GM23338 (cell line): ENCODE measurements around the gene PCDHGA5. TPM values are rescaled to one million over a fixed set of nuclear protein-coding genes. Genes with fewer than 3 reads are reported as not detected.

Experiments
- ATAC-seq: fragments of 200-7000 bp; cut with Tn5 transposase; 3 replicates; pipeline ENCODE4 v1.9.1; 2020
- DNase-seq: peaks from one replicate; pipeline ENCODE4 v3.0.0-alpha.2; 2015; ENCODE audit warnings: low spot score
- H2AFZ ChIP-seq: fragments of 200-600 bp; sonication (generic); 2 replicates; pipeline ENCODE4 v1.8.0; 2016; ENCODE audit warnings: antibody characterized with exemption, mild to moderate bottlenecking, moderate library complexity
- H3F3A ChIP-seq: fragments of 200-600 bp; sonication (generic); replicated peaks from 2 replicates; pipeline ENCODE4 v1.8.0; 2017; ENCODE audit warnings: antibody characterized with exemption, mixed run types, low read depth
- H3K27ac ChIP-seq: fragments of 200-600 bp; sonication (generic); 2 replicates; pipeline ENCODE4 v1.6.1; 2016; ENCODE audit warnings: low read depth
- H3K27me3 ChIP-seq: fragments of 200-600 bp; sonication (generic); 2 replicates; pipeline ENCODE4 v1.8.0; 2016; ENCODE audit warnings: mild to moderate bottlenecking, mixed run types, moderate library complexity; ENCODE audit not compliant: insufficient read depth
- H3K36me3 ChIP-seq: fragments of 200-600 bp; sonication (generic); 2 replicates; pipeline ENCODE4 v1.8.0; 2016; ENCODE audit warnings: mild to moderate bottlenecking; ENCODE audit not compliant: insufficient read depth
- H3K4me1 ChIP-seq: fragments of 200-600 bp; sonication (generic); 2 replicates; pipeline ENCODE4 v1.8.0; 2016; ENCODE audit warnings: mild to moderate bottlenecking, moderate library complexity; ENCODE audit not compliant: insufficient read depth
- H3K4me2 ChIP-seq: fragments of 200-600 bp; sonication (generic); 2 replicates; pipeline ENCODE4 v1.7.1; 2017; ENCODE audit warnings: mixed run types
- H3K4me3 ChIP-seq: fragments of 200-600 bp; sonication (generic); 2 replicates; pipeline ENCODE4 v1.6.1; 2016; ENCODE audit warnings: mixed run types
- H3K79me2 ChIP-seq: fragments of 200-600 bp; sonication (generic); replicated peaks from 2 replicates; pipeline ENCODE4 v1.8.0; 2017; ENCODE audit warnings: mild to moderate bottlenecking; ENCODE audit not compliant: insufficient read depth
- H3K9me2 ChIP-seq: fragments of 200-600 bp; sonication (generic); 2 replicates; pipeline ENCODE4 v1.8.0; 2017; ENCODE audit not compliant: insufficient read depth
- H4K20me1 ChIP-seq: fragments of 200-600 bp; sonication (generic); replicated peaks from 2 replicates; pipeline ENCODE4 v1.8.0; 2017; ENCODE audit warnings: mild to moderate bottlenecking; ENCODE audit not compliant: insufficient read depth
- H3K27ac Mint-ChIP-seq: 2 replicates; pipeline ENCODE4 v1.8.0; 2020; ENCODE audit warnings: inconsistent platforms, mild to moderate bottlenecking, moderate library complexity, mixed read lengths
- H3K27me3 Mint-ChIP-seq: 3 replicates; pipeline ENCODE4 v1.8.0; 2022; ENCODE audit warnings: low read depth, mild to moderate bottlenecking, moderate library complexity, mixed read lengths, inconsistent platforms; ENCODE audit not compliant: insufficient read depth, poor library complexity
- H3K36me3 Mint-ChIP-seq: 3 replicates; pipeline ENCODE4 v1.8.0; 2021; ENCODE audit warnings: low read depth, mild to moderate bottlenecking, inconsistent platforms, moderate library complexity, mixed read lengths
- H3K4me1 Mint-ChIP-seq: 3 replicates; pipeline ENCODE4 v1.8.0; 2020; ENCODE audit warnings: mild to moderate bottlenecking, inconsistent platforms, mixed read lengths
- H3K4me3 Mint-ChIP-seq: 3 replicates; pipeline ENCODE4 v1.8.0; 2021; ENCODE audit warnings: moderate library complexity, mild to moderate bottlenecking, inconsistent platforms, mixed read lengths
- H3K9me3 Mint-ChIP-seq: 3 replicates; pipeline ENCODE4 v1.8.0; 2020; ENCODE audit warnings: moderate library complexity, mild to moderate bottlenecking, inconsistent platforms, mixed read lengths
- JUNB ChIP-seq: IDR thresholded peaks from one replicate; pipeline ENCODE4 v1.6.1; 2016; ENCODE audit warnings: antibody characterized with exemption; ENCODE audit not compliant: unreplicated experiment
- NANOG ChIP-seq: IDR thresholded peaks from 2 replicates; pipeline ENCODE4 v1.6.1; 2016; ENCODE audit warnings: antibody characterized with exemption, borderline replicate concordance
- STAT1 ChIP-seq: IDR thresholded peaks from one replicate; pipeline ENCODE4 v1.6.1; 2016; ENCODE audit warnings: antibody characterized with exemption; ENCODE audit not compliant: unreplicated experiment
- polyA plus RNA-seq: library from polyadenylated mRNA; unstranded; fragments of >200 nt; fragmentation: Nextera tagmentation; extraction: Ambion mirVana; gene quantifications from 2 replicates; pipeline ENCODE4 v1.2.1, GENCODE V29; 2016
- total RNA-seq: library from RNA; depleted of rRNA; stranded (reverse); fragments of >200 nt; shearing (Covaris generic); gene quantifications from 2 replicates; pipeline ENCODE4 v1.2.3, GENCODE V29; 2014
- TF ChIP-seq, protein P1 (sequence below): IDR thresholded peaks from 2 replicates; pipeline ENCODE4 v1.6.1; 2016; ENCODE audit warnings: antibody characterized with exemption
- TF ChIP-seq, protein P2 (sequence below): fragments of 250-450 bp; sonication (Bioruptor Pico); IDR thresholded peaks from 2 replicates; pipeline ENCODE4 v1.5.0; 2020; ENCODE audit warnings: mild to moderate bottlenecking, moderate library complexity
- TF ChIP-seq, protein P3 (sequence below), 2 experiments: fragments of 200-600 bp in 1 of 2; sonication (generic) in 1 of 2; conservative IDR thresholded peaks; 2 replicates each; pipeline versions ENCODE4 v1.5.1 to v1.6.1; 2016 to 2017; ENCODE audit warnings: antibody characterized with exemption in 2 of 2, low read depth in 2 of 2, mild to moderate bottlenecking in 2 of 2, moderate library complexity in 1 of 2
- TF ChIP-seq, protein P4 (sequence below): IDR thresholded peaks from one replicate; pipeline ENCODE4 v1.6.1; 2018; ENCODE audit warnings: antibody characterized with exemption; ENCODE audit not compliant: unreplicated experiment

Gene PCDHGA5
- total and polyA plus RNA-seq, 2 experiments from 2014 or later = 0.55 to 3.1 TPM

DNA sequence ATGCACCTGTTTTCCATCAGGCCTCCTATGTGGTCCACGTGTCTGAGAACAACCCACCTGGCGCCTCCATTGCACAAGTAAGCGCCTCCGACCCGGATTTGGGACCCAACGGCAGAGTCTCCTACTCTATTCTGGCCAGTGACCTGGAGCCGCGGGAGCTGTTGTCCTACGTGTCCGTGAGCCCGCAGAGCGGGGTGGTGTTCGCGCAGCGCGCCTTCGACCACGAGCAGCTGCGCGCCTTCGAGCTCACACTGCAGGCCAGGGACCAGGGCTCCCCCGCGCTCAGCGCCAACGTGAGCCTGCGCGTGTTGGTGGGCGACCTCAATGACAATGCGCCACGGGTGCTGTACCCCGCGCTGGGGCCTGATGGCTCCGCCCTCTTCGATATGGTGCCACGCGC lies 12.4 kb upstream of the PCDHGA5 start (continued):
- TF ChIP-seq, protein P1, sequence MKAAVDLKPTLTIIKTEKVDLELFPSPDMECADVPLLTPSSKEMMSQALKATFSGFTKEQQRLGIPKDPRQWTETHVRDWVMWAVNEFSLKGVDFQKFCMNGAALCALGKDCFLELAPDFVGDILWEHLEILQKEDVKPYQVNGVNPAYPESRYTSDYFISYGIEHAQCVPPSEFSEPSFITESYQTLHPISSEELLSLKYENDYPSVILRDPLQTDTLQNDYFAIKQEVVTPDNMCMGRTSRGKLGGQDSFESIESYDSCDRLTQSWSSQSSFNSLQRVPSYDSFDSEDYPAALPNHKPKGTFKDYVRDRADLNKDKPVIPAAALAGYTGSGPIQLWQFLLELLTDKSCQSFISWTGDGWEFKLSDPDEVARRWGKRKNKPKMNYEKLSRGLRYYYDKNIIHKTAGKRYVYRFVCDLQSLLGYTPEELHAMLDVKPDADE = no peak
- TF ChIP-seq JUNB (no peak), NANOG (no peak), STAT1 (no peak)
- TF ChIP-seq, protein P2, sequence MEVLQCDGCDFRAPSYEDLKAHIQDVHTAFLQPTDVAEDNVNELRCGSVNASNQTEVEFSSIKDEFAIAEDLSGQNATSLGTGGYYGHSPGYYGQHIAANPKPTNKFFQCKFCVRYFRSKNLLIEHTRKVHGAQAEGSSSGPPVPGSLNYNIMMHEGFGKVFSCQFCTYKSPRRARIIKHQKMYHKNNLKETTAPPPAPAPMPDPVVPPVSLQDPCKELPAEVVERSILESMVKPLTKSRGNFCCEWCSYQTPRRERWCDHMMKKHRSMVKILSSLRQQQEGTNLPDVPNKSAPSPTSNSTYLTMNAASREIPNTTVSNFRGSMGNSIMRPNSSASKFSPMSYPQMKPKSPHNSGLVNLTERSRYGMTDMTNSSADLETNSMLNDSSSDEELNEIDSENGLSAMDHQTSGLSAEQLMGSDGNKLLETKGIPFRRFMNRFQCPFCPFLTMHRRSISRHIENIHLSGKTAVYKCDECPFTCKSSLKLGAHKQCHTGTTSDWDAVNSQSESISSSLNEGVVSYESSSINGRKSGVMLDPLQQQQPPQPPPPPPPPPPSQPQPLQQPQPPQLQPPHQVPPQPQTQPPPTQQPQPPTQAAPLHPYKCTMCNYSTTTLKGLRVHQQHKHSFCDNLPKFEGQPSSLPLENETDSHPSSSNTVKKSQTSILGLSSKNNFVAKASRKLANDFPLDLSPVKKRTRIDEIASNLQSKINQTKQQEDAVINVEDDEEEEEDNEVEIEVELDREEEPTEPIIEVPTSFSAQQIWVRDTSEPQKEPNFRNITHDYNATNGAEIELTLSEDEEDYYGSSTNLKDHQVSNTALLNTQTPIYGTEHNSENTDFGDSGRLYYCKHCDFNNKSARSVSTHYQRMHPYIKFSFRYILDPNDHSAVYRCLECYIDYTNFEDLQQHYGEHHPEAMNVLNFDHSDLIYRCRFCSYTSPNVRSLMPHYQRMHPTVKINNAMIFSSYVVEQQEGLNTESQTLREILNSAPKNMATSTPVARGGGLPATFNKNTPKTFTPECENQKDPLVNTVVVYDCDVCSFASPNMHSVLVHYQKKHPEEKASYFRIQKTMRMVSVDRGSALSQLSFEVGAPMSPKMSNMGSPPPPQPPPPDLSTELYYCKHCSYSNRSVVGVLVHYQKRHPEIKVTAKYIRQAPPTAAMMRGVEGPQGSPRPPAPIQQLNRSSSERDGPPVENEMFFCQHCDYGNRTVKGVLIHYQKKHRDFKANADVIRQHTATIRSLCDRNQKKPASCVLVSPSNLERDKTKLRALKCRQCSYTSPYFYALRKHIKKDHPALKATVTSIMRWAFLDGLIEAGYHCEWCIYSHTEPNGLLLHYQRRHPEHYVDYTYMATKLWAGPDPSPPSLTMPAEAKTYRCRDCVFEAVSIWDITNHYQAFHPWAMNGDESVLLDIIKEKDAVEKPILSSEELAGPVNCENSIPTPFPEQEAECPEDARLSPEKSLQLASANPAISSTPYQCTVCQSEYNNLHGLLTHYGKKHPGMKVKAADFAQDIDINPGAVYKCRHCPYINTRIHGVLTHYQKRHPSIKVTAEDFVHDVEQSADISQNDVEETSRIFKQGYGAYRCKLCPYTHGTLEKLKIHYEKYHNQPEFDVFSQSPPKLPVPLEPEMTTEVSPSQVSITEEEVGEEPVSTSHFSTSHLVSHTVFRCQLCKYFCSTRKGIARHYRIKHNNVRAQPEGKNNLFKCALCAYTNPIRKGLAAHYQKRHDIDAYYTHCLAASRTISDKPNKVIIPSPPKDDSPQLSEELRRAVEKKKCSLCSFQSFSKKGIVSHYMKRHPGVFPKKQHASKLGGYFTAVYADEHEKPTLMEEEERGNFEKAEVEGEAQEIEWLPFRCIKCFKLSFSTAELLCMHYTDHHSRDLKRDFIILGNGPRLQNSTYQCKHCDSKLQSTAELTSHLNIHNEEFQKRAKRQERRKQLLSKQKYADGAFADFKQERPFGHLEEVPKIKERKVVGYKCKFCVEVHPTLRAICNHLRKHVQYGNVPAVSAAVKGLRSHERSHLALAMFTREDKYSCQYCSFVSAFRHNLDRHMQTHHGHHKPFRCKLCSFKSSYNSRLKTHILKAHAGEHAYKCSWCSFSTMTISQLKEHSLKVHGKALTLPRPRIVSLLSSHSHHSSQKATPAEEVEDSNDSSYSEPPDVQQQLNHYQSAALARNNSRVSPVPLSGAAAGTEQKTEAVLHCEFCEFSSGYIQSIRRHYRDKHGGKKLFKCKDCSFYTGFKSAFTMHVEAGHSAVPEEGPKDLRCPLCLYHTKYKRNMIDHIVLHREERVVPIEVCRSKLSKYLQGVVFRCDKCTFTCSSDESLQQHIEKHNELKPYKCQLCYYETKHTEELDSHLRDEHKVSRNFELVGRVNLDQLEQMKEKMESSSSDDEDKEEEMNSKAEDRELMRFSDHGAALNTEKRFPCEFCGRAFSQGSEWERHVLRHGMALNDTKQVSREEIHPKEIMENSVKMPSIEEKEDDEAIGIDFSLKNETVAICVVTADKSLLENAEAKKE (CRISPR knock-in tag) = no peak

DNA sequence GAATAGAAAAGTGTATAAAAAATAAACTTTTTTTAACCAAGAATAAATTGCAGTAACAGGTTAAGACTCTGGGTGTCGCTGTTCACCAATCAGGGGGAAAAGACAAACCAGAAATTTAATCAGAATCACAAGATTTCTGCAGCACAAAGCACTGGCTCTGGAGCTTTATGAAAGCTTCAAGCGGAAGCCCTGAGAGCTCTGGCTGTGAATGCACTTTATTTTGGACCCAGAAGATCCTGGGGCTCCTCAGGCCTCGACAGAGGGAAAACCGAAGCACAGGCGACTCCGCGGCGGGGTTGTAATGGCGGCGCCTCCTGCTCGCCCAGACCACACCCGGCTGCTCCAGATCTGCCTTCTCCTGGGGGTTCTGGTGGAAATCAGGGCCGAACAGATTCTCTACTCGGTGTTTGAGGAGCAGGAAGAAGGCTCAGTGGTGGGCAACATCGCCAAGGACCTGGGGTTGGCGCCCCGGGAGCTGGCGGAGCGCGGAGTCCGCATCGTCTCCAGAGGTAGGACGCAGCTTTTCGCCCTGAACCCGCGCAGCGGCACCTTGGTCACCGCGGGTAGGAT lies 9.0 kb upstream of the PCDHGA5 start, which contains the start of gene PCDHGA4:
PCDHGA4 (plus strand) TSS at position 122 of the 570 bp plus-strand sequence; CDS start at position 209, 87 bp downstream.
- H3K4me3 Mint-ChIP-seq = no peak within 1 kb of the TSS
- H4K20me1 ChIP-seq = no peaks in the 10 kb centered on the region

More for the DNA sequence above, 9.0 kb upstream of the PCDHGA5 start, which contains the start of gene PCDHGA4:
- no peak within 1 kb of the TSS for H3K27ac ChIP-seq
- no peaks in the 10 kb centered on the region for H3K9me2 ChIP-seq
- no peak within 1 kb of the TSS for H2AFZ ChIP-seq
- 0 out of 2 replicates have a peak, but pooled peaks cover 3% of the 10 kb centered on the region for H3F3A ChIP-seq
- H3K9me3 Mint-ChIP-seq = peaks cover 62% of the 10 kb centered on the region
- no peak within 1 kb of the TSS for H3K27ac Mint-ChIP-seq
- DNase-seq = peak; percentile 44
- peaks cover 5% of the 10 kb centered on the region for H3K4me1 Mint-ChIP-seq
- no peaks in the 10 kb centered on the region for H3K4me1 ChIP-seq
- H3K27me3 Mint-ChIP-seq = peaks cover 5% of the 10 kb centered on the region
- no peak within 1 kb of the TSS for H3K4me3 ChIP-seq
- H3K79me2 ChIP-seq = no peaks in the 10 kb centered on the region
- H3K36me3 Mint-ChIP-seq = peaks cover 61% of the 10 kb centered on the region
- H3K27me3 ChIP-seq = no peaks in the 10 kb centered on the region
- H3K36me3 ChIP-seq = no peaks in the 10 kb centered on the region
- H3K4me2 ChIP-seq = no peak within 1 kb of the TSS
- no peak for TF ChIP-seq JUNB
- TF ChIP-seq, protein P3, sequence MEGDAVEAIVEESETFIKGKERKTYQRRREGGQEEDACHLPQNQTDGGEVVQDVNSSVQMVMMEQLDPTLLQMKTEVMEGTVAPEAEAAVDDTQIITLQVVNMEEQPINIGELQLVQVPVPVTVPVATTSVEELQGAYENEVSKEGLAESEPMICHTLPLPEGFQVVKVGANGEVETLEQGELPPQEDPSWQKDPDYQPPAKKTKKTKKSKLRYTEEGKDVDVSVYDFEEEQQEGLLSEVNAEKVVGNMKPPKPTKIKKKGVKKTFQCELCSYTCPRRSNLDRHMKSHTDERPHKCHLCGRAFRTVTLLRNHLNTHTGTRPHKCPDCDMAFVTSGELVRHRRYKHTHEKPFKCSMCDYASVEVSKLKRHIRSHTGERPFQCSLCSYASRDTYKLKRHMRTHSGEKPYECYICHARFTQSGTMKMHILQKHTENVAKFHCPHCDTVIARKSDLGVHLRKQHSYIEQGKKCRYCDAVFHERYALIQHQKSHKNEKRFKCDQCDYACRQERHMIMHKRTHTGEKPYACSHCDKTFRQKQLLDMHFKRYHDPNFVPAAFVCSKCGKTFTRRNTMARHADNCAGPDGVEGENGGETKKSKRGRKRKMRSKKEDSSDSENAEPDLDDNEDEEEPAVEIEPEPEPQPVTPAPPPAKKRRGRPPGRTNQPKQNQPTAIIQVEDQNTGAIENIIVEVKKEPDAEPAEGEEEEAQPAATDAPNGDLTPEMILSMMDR (conservative IDR thresholded peaks at IDR 0.05; ENCODE audit: low read depth in 2 of 2) = peak; percentile 53 to 81
- TF ChIP-seq, protein P4, sequence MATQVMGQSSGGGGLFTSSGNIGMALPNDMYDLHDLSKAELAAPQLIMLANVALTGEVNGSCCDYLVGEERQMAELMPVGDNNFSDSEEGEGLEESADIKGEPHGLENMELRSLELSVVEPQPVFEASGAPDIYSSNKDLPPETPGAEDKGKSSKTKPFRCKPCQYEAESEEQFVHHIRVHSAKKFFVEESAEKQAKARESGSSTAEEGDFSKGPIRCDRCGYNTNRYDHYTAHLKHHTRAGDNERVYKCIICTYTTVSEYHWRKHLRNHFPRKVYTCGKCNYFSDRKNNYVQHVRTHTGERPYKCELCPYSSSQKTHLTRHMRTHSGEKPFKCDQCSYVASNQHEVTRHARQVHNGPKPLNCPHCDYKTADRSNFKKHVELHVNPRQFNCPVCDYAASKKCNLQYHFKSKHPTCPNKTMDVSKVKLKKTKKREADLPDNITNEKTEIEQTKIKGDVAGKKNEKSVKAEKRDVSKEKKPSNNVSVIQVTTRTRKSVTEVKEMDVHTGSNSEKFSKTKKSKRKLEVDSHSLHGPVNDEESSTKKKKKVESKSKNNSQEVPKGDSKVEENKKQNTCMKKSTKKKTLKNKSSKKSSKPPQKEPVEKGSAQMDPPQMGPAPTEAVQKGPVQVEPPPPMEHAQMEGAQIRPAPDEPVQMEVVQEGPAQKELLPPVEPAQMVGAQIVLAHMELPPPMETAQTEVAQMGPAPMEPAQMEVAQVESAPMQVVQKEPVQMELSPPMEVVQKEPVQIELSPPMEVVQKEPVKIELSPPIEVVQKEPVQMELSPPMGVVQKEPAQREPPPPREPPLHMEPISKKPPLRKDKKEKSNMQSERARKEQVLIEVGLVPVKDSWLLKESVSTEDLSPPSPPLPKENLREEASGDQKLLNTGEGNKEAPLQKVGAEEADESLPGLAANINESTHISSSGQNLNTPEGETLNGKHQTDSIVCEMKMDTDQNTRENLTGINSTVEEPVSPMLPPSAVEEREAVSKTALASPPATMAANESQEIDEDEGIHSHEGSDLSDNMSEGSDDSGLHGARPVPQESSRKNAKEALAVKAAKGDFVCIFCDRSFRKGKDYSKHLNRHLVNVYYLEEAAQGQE = no peak
- no peak for ATAC-seq
